Measurements from ENCODE around the gene LRRC36.
A peak's percentile ranks its signal among the peaks of the same experiment; 100 is the strongest.

The LRRC36 gene

DNA sequence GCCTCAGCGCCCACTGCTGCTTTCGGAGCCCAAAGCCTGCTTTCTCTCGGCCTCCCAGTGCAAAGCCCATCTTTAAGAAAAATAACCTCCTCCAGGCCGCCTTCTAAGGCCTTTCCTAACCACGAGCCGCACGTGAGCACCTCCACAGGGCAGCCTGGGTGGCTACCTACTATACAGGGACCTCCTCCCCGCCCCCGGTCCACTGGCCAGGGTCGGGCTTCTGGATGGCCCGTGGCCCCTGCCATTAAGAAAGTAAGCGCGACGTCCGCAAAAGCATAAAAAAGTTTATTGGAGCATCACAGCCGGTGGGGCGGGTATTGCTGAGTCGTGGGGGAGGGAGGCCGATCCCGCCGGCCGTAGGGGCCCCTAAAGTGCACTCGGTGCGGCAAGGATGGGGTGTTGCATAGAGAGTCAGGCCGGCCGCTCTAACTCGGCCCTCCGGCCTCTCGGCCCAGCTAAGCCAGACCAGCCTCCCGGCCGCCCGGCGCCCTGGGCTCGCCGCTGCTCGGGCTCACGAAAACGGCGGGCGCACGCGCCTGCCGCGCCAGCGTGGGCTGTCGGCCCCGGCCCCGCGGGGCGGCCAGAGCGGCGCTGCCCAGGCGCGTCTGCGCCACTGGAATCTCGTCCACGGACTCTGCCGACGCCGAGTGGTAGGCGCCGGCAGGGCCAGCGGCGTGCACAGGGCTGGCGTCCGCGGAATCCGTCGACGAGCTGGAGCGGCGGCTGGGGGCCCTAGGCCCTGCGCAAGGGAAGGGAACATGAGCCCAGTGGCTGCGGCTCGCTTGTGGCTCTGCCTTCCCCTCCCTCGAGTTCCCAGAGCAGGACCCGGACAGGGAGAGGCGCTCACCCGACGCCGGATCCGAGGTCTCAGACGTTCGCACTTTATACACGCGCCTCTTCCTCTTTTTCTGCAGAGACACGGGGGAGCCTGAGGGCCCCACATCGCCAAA lies 67.8 kb downstream of the LRRC36 start:
- no peak overlapping the region for H3K4me3 ChIP-seq (replicated peaks; ENCODE audit: low read depth, low read length)
- DNase-seq (ENCODE audit: low read depth), result no peak
- TF ChIP-seq, protein P1, sequence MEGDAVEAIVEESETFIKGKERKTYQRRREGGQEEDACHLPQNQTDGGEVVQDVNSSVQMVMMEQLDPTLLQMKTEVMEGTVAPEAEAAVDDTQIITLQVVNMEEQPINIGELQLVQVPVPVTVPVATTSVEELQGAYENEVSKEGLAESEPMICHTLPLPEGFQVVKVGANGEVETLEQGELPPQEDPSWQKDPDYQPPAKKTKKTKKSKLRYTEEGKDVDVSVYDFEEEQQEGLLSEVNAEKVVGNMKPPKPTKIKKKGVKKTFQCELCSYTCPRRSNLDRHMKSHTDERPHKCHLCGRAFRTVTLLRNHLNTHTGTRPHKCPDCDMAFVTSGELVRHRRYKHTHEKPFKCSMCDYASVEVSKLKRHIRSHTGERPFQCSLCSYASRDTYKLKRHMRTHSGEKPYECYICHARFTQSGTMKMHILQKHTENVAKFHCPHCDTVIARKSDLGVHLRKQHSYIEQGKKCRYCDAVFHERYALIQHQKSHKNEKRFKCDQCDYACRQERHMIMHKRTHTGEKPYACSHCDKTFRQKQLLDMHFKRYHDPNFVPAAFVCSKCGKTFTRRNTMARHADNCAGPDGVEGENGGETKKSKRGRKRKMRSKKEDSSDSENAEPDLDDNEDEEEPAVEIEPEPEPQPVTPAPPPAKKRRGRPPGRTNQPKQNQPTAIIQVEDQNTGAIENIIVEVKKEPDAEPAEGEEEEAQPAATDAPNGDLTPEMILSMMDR (IDR thresholded peaks at IDR 0.05; ENCODE audit: low read length, missing control alignments), result no peak

DNA sequence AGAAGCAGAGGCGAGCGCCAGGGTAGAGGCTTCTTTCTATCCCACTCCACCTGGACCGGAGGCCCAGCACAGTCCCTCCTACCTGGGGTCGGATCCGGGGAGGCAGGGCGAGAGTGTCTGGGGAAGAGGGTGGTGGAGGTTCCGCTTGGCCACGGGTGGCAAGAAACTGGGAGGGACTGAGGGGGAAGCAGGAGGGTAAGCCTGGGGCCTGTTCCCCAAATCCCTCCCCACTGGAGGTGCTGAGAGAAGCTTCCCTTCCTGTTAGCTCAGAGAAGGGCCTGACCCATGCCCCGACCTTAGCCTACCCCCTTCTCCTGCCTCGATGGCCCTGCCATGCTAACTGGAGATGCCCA lies 68.5 kb downstream of the LRRC36 start:
- H3K4me3 ChIP-seq (replicated peaks; ENCODE audit: low read depth, low read length), result no peak overlapping the region
- no peak for DNase-seq (ENCODE audit: low read depth)
- TF ChIP-seq, protein P1 (IDR thresholded peaks at IDR 0.05; ENCODE audit: low read length, missing control alignments), result no peak

DNA sequence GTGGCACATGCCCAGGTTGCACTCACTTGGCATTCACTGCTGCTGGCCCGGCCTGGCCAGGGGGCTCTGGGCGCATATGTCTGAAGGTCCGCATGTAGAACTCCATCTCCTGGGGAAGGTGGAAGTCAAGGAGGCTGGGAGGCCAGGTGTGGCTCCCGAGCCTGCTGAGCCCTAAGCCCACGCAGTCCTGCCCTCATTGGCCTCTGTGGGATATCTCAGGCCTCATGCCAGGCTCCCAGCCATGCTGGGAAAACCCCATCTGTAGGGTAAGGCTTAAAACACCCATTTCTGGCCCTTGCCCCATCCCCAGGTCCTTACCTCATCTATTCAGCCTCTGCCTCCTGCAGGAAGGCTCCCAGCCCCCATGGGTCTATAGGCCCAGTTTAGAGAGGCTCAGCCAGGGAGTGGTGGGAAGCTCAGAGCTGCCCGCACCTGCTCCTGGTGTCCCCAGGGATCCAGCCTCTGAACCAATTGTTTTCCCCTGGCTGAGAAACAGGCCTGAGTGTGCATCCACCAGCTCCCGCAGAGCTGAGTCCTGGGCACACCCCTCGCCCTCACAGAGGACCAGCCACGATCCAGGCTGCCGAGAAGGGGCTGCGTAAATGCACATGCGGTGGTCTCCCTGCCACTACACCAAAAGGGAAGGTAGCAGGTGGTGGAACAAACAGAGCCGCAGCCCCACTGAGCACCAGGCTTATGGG lies 69.0 kb downstream of the LRRC36 start:
- no peak overlapping the region for H3K4me3 ChIP-seq (replicated peaks; ENCODE audit: low read depth, low read length)
- DNase-seq (ENCODE audit: low read depth), result no peak
- TF ChIP-seq, protein P1 (IDR thresholded peaks at IDR 0.05; ENCODE audit: low read length, missing control alignments), result no peak

DNA sequence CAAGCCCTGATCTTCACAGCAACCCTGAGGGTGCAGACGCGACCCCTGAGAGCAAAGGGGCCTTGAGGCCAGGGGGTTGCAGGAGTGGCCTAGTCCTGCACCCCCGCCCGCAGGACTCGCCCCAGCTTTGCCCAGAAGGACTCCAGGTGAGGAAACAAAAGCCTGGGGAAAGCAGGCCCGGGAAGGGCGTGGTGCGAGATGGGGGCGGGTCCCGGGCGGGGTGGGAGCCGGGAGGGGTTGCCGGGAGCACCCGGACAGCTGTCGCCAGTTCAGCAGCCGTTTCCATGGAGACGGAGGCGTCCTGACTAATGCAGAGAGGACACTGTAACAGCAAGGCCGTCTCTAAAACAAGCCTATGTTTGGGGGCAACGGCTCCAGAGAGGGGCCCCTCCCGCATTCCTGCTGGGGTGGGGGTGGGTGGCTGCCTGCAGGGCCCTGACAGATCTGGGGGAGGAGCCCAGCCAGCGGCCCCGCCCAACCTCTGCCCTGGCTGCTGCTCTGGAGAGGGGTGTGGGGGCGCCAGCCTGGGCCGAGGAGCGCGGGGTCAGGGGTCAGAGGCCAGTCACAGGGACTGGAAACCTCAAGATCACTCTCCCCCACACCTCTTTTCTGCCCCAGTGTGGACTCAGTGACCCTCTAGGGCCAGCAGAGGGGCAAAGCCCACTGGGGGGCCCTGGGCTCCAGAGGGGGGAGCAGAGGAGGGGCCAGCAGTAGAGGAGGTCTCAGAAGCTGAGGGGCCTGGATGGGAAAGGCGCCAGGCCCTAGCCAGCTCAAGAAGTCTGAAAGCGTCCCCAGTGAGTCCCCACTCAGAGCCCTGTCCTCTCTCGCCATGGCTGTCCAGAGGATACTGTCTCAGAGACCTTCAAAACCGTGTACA lies 69.8 kb downstream of the LRRC36 start:
- H3K4me3 ChIP-seq (replicated peaks; ENCODE audit: low read depth, low read length), result no peak overlapping the region
- TF ChIP-seq, protein P1 (IDR thresholded peaks at IDR 0.05; ENCODE audit: low read length, missing control alignments), result no peak
- DNase-seq (ENCODE audit: low read depth), result peak; percentile 65

DNA sequence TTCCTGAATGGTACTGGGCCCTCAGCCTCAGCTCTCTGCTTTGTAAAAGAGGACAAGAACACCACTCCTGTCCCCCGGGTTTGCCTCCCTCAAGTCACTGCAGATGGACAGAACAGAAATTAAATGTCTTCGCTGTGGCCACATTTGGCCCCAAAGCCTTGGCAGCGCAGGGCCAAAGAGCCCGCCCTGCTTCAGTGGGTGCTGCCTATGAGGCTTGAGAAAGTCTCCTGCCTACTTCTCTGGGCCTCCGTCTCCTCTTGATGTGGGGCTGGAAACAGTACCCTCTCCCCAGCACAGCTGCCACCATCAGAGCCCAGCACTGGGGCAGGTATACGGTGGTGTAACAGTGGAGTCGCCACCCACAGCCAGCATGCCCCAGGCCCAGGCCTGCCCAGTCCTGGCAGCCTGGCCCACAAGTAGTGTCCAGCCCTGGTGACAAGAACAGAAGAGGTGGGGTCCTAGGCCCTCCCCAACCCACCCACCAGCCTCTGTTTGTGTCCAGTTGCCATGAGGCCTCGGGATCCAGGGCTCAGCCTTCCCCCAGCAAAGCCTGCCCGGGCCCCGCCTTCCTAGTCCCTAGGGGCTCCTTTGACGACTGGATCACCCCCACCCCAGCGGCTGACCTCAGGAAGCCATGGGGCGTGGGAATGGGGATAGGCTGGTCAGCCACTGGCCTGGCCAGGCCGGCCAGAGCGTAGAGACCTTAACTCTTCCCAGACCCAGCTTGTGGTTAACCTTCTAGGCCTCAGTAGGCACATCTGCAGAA lies 70.6 kb downstream of the LRRC36 start:
- TF ChIP-seq, protein P1 (IDR thresholded peaks at IDR 0.05; ENCODE audit: low read length, missing control alignments), result no peak
- H3K4me3 ChIP-seq (replicated peaks; ENCODE audit: low read depth, low read length), result no peak overlapping the region
- DNase-seq (ENCODE audit: low read depth), result no peak
